Astrocyte of the spinal cord (primary cell): ENCODE results near the gene ANKRD22.
A peak's percentile ranks its signal among the peaks of the same experiment; 100 is the strongest.

Source experiments
- DNase-seq: peaks from one replicate; pipeline ENCODE4 v3.0.0; 2011; ENCODE audit warnings: low read depth, low spot score
- H3K4me3 ChIP-seq: 2 replicates; pipeline ENCODE4 v1.5.1; 2011; ENCODE audit warnings: low read depth, mild to moderate bottlenecking, low read length, moderate library complexity
- in situ Hi-C: cut with HindIII; loops from 2 replicates; pipeline ENCODE4 v1.10.0; 2017; ENCODE audit warnings: low sequenced_read_pairs
- TF ChIP-seq, protein P1 (sequence below): IDR thresholded peaks from 2 replicates; pipeline ENCODE4 v1.5.1; 2012; ENCODE audit warnings: low read depth, mild to moderate bottlenecking, low read length, inconsistent platforms

ANKRD22 gene

DNA sequence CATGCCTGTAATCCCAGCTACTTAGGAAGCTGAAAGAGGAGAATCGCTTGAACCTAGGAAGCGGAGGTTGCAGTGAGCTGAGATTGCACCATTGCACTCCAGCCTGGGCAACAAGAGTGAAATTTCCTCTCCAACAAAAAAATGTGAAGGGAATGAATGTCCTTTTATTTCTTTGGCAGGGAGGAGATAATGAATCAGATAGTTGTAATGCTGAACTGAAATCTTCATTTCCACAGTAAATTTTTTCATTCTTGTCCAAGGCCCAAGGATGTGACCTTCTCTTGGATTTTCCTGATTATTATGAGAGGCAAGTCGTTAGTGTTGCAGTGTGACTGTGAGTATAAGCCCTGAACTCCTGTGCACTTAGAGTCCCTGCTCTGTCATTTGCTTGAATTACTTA is 42.0 kb upstream of the ANKRD22 start:
- H3K4me3 ChIP-seq, result no peak overlapping the region
- in situ Hi-C loops, result no loop called here
- TF ChIP-seq, protein P1, sequence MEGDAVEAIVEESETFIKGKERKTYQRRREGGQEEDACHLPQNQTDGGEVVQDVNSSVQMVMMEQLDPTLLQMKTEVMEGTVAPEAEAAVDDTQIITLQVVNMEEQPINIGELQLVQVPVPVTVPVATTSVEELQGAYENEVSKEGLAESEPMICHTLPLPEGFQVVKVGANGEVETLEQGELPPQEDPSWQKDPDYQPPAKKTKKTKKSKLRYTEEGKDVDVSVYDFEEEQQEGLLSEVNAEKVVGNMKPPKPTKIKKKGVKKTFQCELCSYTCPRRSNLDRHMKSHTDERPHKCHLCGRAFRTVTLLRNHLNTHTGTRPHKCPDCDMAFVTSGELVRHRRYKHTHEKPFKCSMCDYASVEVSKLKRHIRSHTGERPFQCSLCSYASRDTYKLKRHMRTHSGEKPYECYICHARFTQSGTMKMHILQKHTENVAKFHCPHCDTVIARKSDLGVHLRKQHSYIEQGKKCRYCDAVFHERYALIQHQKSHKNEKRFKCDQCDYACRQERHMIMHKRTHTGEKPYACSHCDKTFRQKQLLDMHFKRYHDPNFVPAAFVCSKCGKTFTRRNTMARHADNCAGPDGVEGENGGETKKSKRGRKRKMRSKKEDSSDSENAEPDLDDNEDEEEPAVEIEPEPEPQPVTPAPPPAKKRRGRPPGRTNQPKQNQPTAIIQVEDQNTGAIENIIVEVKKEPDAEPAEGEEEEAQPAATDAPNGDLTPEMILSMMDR, result no peak
- DNase-seq, result no peak

DNA sequence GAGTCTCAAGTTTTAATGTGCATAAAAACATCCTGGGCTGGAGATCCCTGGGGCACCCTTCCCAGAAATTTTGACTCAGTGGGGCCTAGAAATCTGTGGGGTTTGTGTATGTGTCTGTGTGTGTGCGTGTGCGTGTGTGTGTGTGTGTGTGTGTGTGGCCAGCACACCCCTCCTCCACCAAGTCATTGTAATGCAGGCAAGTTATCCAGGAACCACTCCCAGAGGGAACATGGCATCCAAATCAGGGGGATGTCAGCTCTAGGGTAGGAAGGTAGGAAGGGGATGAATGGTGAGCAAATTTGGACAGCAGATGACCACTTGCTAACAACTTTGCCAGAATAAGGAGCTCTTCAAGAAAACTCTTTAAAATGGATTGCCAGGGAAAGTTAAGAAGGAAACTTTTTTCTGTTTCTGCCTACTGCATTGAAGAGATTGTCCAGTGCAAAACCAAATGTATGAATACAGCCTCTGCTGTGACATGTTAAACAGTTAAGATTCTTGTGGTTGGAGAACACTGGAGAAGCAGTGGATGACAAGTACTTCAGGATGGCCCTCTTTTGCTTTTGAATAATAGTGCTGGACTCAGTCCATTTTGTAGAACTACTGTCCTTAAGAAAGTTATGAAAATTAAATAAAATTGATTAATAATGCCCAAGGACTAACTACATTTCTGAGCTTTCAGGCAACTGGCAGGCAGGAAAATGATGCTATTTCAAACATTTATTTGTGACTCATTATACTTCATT is 40.8 kb upstream of the ANKRD22 start:
- in situ Hi-C loops, result no loop called here
- peak; percentile 65 for DNase-seq
- TF ChIP-seq, protein P1, result no peak
- H3K4me3 ChIP-seq, result no peak overlapping the region

DNA sequence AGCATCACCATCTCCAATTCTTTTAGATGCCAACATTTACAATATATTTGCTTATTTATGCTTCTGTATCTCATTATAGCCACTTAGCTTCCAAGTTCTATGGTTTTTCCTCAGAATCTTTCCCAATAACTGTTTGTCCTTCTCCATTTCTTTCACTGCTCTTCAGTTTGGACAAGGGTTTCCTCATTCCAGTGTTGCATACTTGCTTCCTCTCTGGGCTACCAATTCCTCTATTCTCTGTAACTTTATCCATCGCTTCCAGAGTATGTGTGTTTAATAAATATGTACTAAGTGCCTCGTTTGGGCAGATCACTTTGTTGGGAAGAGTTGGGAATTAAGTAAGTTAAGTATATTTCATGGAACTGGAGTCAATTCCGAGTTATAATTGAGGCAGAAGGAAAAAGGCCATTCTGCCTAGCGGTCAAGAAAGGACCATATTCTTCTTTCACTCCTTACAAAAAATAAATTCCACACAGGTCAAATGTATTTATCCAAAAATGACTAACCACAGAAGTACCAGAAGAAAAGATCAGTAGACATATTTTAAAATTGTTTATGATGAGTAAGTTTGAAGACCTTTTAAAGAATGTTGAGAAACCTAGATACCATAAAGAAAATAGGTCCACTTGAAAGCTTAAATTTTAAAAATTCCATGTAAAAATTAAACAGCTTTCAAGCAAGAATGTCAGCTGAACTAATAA is 39.2 kb upstream of the ANKRD22 start:
- in situ Hi-C loops, result no loop called here
- no peak overlapping the region for H3K4me3 ChIP-seq
- TF ChIP-seq, protein P1, result no peak
- DNase-seq, result no peak

DNA sequence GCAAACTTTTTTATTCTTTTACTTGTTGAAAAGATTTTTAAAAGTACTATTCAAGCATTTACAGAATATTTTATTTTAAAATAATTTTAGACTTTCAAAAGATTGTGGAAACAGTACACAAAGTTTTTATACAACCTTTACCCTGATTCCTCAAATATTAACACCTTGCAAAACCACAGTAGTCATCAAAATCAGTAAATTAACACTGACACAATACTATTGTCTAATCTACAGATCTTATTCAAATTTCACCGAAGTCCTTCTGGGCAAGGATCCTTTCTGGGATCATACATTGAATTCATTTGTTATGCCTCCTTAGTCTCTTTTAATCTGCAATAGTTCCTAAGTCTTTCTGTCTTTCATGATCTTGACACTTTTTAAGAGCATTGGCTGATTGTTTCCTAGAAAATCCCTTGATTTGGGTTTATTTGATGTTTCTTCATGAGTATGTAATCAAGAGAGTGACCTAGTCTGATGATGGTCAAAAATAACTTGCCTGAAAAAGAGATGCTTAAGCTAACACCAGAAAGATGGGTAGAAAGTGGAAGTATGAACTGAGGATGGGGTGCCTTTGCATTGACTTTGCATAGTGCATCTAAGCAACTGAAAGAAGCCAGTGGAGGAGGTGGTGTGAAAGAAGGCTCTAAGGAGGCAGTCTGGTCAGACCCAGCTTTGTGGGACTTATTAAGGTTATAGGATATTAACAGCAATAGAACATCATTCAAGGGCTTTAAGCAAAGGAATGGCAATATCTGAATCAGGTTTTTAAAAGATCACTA is 38.1 kb upstream of the ANKRD22 start:
- DNase-seq, result no peak
- in situ Hi-C loops, result no loop called here
- TF ChIP-seq, protein P1, result no peak
- no peak overlapping the region for H3K4me3 ChIP-seq

DNA sequence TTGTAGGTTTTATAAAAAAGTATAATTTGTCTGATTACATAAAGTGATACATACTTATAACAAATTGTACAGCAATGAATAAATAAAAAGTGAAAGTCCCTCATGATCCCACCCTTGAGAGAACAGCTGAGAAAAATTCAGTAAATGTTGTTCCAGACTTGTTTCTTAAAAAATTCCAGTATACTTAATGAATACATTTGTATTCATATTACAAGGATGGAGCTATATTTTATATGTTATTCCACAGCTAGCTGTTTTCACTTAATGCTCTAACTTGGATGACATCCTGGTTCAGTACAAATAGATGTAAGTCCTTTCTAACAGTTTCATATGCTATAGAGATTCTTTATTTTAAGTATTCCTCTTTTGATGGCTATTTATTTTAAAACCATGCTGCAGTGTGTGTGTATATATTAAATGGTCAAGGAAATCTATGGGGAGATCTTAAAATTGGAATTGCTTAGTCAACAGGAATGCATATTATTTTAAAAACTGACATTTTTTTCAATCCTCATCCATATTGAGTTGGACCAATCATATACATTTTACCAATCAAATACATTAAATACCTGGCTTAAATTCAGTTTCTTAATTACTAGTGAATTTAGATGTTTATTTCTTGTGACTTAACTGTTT is 37.3 kb upstream of the ANKRD22 start:
- in situ Hi-C loops, result no loop called here
- DNase-seq, result no peak
- no peak overlapping the region for H3K4me3 ChIP-seq
- TF ChIP-seq, protein P1, result no peak

DNA sequence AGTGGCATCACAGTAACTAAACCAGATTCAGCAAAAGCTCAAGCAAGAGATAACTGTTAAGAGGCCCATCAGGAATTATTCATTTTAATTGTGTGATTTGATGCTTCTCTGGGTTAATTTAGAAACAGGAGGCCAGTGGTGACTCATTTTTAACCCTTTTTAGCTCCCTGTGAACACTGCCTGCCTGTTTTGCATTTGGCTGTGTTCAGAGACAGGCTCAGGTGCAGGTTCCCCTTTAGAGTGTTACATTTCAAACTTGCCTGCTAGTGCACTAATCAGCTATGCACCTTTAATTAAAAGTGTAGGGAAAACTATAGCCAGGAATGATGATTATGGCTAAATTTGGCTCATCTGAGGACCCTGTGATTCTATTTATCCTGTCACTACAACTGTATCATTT is 34.9 kb upstream of the ANKRD22 start:
- H3K4me3 ChIP-seq, result no peak overlapping the region
- in situ Hi-C loops, result no loop called here
- DNase-seq, result no peak
- TF ChIP-seq, protein P1, result no peak
